ENCODE results near the gene DGCR2. TPM values are rescaled to one million over a fixed set of nuclear protein-coding genes. Genes with fewer than 3 reads are reported as not detected.

Gene DGCR2
- total and polyA plus RNA-seq, 10 of the 15 experiments (the other 5 are each of a cell fraction or from before 2014, with no cell fraction given) = 0.19 to 28.4 (median 16.0) TPM

DNA sequence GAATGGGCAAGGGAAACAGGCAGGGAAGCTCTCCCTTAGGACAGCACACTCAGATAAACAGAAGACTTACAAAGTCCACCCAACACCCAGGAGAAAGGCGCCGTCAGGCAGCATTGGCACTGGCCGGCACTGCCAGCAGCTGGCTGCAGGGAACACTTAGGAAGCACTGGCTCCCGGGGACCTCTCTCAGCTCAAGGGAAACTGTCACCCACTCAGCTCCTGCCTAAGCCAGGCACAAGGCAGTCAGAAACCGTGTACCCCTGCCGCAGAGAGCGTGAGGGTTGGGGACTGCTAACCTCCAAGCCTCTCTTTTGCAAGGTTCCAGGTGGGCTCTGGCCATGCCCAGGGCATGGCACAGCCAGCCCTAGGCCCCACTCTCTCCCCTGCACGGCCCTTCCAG lies 64.7 kb downstream of the DGCR2 start:
- Histone ChIP-seq H3K27me3 (replicated peaks in 1 of 2; ENCODE audit: control insufficient read depth in 2 of 2, insufficient read depth in 2 of 2, low read length in 1 of 2) (no peaks in the 10 kb centered on the region), H3K4me2 (ENCODE audit: control insufficient read depth, insufficient read depth) (no peak overlapping the region), H3K4me1 (ENCODE audit: control insufficient read depth, insufficient read depth, low read length) (no peaks in the 10 kb centered on the region), H3K36me3 (ENCODE audit: control insufficient read depth in 2 of 2, insufficient read depth in 2 of 2, low read length in 1 of 2) (peaks cover 15 to 16% of the 10 kb centered on the region in 2 experiments; a peak in 3 of 4 replicates), H3K4me3 (no peak overlapping the region), H2AFZ (ENCODE audit: control insufficient read depth, low read depth, low read length) (no peak overlapping the region), H3K9ac (ENCODE audit: control insufficient read depth, insufficient read depth, low read length) (no peak overlapping the region), H4K20me1 (ENCODE audit: control insufficient read depth, insufficient read depth) (no peaks in the 10 kb centered on the region), H3K9me3 (replicated peaks; ENCODE audit: control insufficient read depth, insufficient read depth, low read length) (no peaks in the 10 kb centered on the region), H3K79me2 (ENCODE audit: control insufficient read depth, insufficient read depth, low read length) (no peaks in the 10 kb centered on the region), H3K27ac (ENCODE audit: control insufficient read depth, insufficient read depth) (no peak overlapping the region)
- BruUV-seq (replicated peaks) = no TSS peak
- intact Hi-C loops (cut with micrococcal nuclease; ENCODE audit: unreplicated experiment) (no loop called here), in situ Hi-C loops (cut with MboI) (no loop called here)
- POLR2A ChIA-PET = no interaction called here
- FAIRE-seq = no peak
- CTCF ChIA-PET = interaction anchor here (0.8 kb wide), 1 partner anchor 25 kb away, joined by 4 read pairs; no protein-coding TSS in a partner anchor
- RAD21 ChIA-PET (ENCODE audit: unreplicated experiment) = no interaction called here
- DNase-seq (ENCODE audit: low read depth, low spot score) = no peak
- SMC1A ChIA-PET (ENCODE audit: uncharacterized antibody, unreplicated experiment) = no interaction called here
- no peak for ATAC-seq
- WGBS (ENCODE audit: insufficient coverage, insufficient replicate concordance, low lambda C conversion rate, missing lambda C conversion rate) = 94% methylated on average over 8 of the region's 8 CpGs
- no peak for TF ChIP-seq NFYA (IDR thresholded peaks at IDR 0.05; ENCODE audit: borderline replicate concordance, low read depth, low read length)
- TF ChIP-seq KLF5 (IDR thresholded peaks at IDR 0.05; ENCODE audit: partially characterized antibody) = no peak
- no peak for TF ChIP-seq NR2C1 (IDR thresholded peaks at IDR 0.05)
- TF ChIP-seq FOS (IDR thresholded peaks at IDR 0.05; ENCODE audit: borderline replicate concordance, extremely low read depth, insufficient read length) = no peak
- TF ChIP-seq YY1 (IDR thresholded peaks at IDR 0.05; ENCODE audit: low read depth, low read length) = no peak
- no peak for TF ChIP-seq HSF1 (IDR thresholded peaks at IDR 0.05; ENCODE audit: low read depth, low read length)
- TF ChIP-seq POLR2A (IDR thresholded peaks at IDR 0.05; ENCODE audit: low read depth, low read length) = no peak
- no peak for TF ChIP-seq RB1 (IDR thresholded peaks at IDR 0.05; ENCODE audit: borderline replicate concordance)
- TF ChIP-seq EED (IDR thresholded peaks at IDR 0.05; ENCODE audit: low read depth) = no peak
- TF ChIP-seq GABPA (IDR thresholded peaks at IDR 0.05; ENCODE audit: low read depth) = no peak
- no peak for TF ChIP-seq BCL3 (IDR thresholded peaks at IDR 0.05; ENCODE audit: borderline replicate concordance, insufficient read depth, low read depth, low read length, poor library complexity, severe bottlenecking)
- no peak for TF ChIP-seq BCLAF1 (IDR thresholded peaks at IDR 0.05)
- TF ChIP-seq STAT1 (conservative IDR thresholded peaks at IDR 0.05) = no peak
- TF ChIP-seq NFXL1 (IDR thresholded peaks at IDR 0.05; ENCODE audit: borderline replicate concordance) = no peak
- TF ChIP-seq, protein P1, sequence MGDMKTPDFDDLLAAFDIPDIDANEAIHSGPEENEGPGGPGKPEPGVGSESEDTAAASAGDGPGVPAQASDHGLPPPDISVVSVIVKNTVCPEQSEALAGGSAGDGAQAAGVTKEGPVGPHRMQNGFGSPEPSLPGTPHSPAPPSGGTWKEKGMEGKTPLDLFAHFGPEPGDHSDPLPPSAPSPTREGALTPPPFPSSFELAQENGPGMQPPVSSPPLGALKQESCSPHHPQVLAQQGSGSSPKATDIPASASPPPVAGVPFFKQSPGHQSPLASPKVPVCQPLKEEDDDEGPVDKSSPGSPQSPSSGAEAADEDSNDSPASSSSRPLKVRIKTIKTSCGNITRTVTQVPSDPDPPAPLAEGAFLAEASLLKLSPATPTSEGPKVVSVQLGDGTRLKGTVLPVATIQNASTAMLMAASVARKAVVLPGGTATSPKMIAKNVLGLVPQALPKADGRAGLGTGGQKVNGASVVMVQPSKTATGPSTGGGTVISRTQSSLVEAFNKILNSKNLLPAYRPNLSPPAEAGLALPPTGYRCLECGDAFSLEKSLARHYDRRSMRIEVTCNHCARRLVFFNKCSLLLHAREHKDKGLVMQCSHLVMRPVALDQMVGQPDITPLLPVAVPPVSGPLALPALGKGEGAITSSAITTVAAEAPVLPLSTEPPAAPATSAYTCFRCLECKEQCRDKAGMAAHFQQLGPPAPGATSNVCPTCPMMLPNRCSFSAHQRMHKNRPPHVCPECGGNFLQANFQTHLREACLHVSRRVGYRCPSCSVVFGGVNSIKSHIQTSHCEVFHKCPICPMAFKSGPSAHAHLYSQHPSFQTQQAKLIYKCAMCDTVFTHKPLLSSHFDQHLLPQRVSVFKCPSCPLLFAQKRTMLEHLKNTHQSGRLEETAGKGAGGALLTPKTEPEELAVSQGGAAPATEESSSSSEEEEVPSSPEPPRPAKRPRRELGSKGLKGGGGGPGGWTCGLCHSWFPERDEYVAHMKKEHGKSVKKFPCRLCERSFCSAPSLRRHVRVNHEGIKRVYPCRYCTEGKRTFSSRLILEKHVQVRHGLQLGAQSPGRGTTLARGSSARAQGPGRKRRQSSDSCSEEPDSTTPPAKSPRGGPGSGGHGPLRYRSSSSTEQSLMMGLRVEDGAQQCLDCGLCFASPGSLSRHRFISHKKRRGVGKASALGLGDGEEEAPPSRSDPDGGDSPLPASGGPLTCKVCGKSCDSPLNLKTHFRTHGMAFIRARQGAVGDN (IDR thresholded peaks at IDR 0.05) = no peak
- no peak for TF ChIP-seq GATAD2B (conservative IDR thresholded peaks at IDR 0.05; ENCODE audit: low read depth)
- TF ChIP-seq MTA3 (IDR thresholded peaks at IDR 0.05; ENCODE audit: borderline replicate concordance, low read length) = no peak
